Measurements from ENCODE around the gene UPP2.

Gene UPP2

GRCh38 chr2:158128168-158128973 lies 26.7 kb downstream of the UPP2 start:
- TF ChIP-seq CTCF (IDR thresholded peaks at IDR 0.05; ENCODE audit: control insufficient read depth, extremely low read depth, insufficient read depth) = no peak

GRCh38 chr2:158129037-158129436 lies 27.4 kb downstream of the UPP2 start:
- DNase-seq (ENCODE audit: low read depth) = no peak
- no peak for TF ChIP-seq CTCF (IDR thresholded peaks at IDR 0.05; ENCODE audit: control insufficient read depth, extremely low read depth, insufficient read depth)
- H3K4me3 ChIP-seq (ENCODE audit: low read depth, low read length) = no peak overlapping the region

More at GRCh38 chr2:158128168-158128973, 26.7 kb downstream of the UPP2 start:
- H3K4me3 ChIP-seq (ENCODE audit: low read depth, low read length) = no peak overlapping the region
- no peak for DNase-seq (ENCODE audit: low read depth)

GRCh38 chr2:158130832-158131473 lies 29.3 kb downstream of the UPP2 start:
- TF ChIP-seq CTCF (IDR thresholded peaks at IDR 0.05; ENCODE audit: control insufficient read depth, extremely low read depth, insufficient read depth) = no peak
- H3K4me3 ChIP-seq (ENCODE audit: low read depth, low read length) = no peak overlapping the region
- DNase-seq (ENCODE audit: low read depth) = no peak

- H3K4me3 ChIP-seq (ENCODE audit: low read depth, low read length) = no peak overlapping the region
- TF ChIP-seq CTCF (IDR thresholded peaks at IDR 0.05; ENCODE audit: control insufficient read depth, extremely low read depth, insufficient read depth) = no peak
- no peak for DNase-seq (ENCODE audit: low read depth)
Observed at GRCh38 chr2:158131483-158131912, 29.8 kb downstream of the UPP2 start.

GRCh38 chr2:158131919-158132566 lies 30.4 kb downstream of the UPP2 start:
- DNase-seq (ENCODE audit: low read depth) = no peak
- H3K4me3 ChIP-seq (ENCODE audit: low read depth, low read length) = no peak overlapping the region
- TF ChIP-seq CTCF (IDR thresholded peaks at IDR 0.05; ENCODE audit: control insufficient read depth, extremely low read depth, insufficient read depth) = no peak

GRCh38 chr2:158134055-158134454 lies 32.4 kb downstream of the UPP2 start:
- TF ChIP-seq CTCF (IDR thresholded peaks at IDR 0.05; ENCODE audit: control insufficient read depth, extremely low read depth, insufficient read depth) = no peak
- DNase-seq (ENCODE audit: low read depth) = no peak
- H3K4me3 ChIP-seq (ENCODE audit: low read depth, low read length) = no peak overlapping the region
